PC-3 (cell line): ENCODE data around the gene TSPAN17.

Experiments
- CTCF ChIP-seq: fragments of 300-600 bp; sonication (generic); conservative IDR thresholded peaks from 2 replicates; pipeline ENCODE4 v1.5.1; 2017; ENCODE audit warnings: antibody characterized with exemption, low read depth, mild to moderate bottlenecking, low read length
- EZH2 ChIP-seq: fragments of 300-600 bp; sonication (generic); IDR thresholded peaks from one replicate; pipeline ENCODE4 v1.6.1; 2017; ENCODE audit warnings: antibody characterized with exemption, mild to moderate bottlenecking, low read length; ENCODE audit not compliant: unreplicated experiment

- TF ChIP-seq CTCF (no peak), EZH2 (no peak)
Measured at GRCh38 chr5:176661676-176662075, 14.4 kb downstream of the TSPAN17 start.
